Activated naive CD4-positive, alpha-beta T cell treated with anti-CD3 and anti-CD28 coated beads, Interleukin-2, amount 50 U/mL, for 24 hours (primary cell): ENCODE results near the gene SCAMP2.
"Not testable (repeated sequence)": the region's sequence is repeated elsewhere in the genome, so short reads cannot be mapped to it uniquely, and the experiment has no call there.

ENCODE experiments used
- H3K27ac Mint-ChIP-seq: one replicate; pipeline ENCODE4 v1.8.0; 2021; ENCODE audit warnings: mild to moderate bottlenecking, mixed read lengths
- H3K27me3 Mint-ChIP-seq: one replicate; pipeline ENCODE4 v1.8.0; 2021; ENCODE audit warnings: mixed read lengths
- H3K36me3 Mint-ChIP-seq: one replicate; pipeline ENCODE4 v1.8.0; 2021; ENCODE audit warnings: mixed read lengths
- H3K4me1 Mint-ChIP-seq: one replicate; pipeline ENCODE4 v1.8.0; 2021; ENCODE audit warnings: mixed read lengths
- H3K4me3 Mint-ChIP-seq: one replicate; pipeline ENCODE4 v1.8.0; 2021; ENCODE audit warnings: mild to moderate bottlenecking, mixed read lengths
- H3K9me3 Mint-ChIP-seq: one replicate; pipeline ENCODE4 v1.8.0; 2021; ENCODE audit warnings: mixed read lengths

Gene SCAMP2

DNA sequence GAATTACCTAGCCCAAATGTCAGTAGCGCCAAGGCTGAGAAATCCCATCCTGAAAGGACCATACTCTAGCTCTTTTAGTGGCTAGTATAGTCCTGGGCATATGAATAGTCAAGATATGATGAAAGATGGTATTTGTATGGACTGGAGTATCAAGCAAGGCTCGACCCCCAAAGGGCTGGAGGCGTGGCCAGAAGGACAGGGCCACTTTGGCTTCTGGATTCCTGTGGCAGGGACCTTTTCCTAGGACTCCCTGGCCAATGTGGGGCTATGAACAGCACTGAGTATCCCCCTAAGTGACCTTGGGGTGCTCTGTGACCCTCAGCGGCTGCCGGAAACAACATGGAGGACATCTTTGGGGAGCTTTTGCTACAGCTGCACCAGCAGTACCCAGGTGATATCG lies 22.7 kb upstream of the SCAMP2 start:
- Mint-ChIP-seq H3K4me3 (no peak overlapping the region), H3K36me3 (peaks cover 5% of the 10 kb centered on the region), H3K4me1 (peaks cover 35% of the 10 kb centered on the region), H3K27ac (no peak overlapping the region), H3K9me3 (no peaks in the 10 kb centered on the region), H3K27me3 (no peaks in the 10 kb centered on the region)

- H3K36me3 Mint-ChIP-seq, H3K27me3 Mint-ChIP-seq, H3K9me3 Mint-ChIP-seq, H3K4me3 Mint-ChIP-seq: not testable (repeated sequence)
- Mint-ChIP-seq H3K27ac (peak overlapping the region; percentile 30), H3K4me1 (peaks cover 42% of the 10 kb centered on the region)
Observed at GRCh38 chr15:74894383-74894782, 21.2 kb upstream of the SCAMP2 start.

GRCh38 chr15:74893627-74894026 lies 20.5 kb upstream of the SCAMP2 start:
- H3K4me3 Mint-ChIP-seq, result peak overlapping the region; percentile 30
- H3K36me3 Mint-ChIP-seq, result peaks cover 5% of the 10 kb centered on the region
- peak overlapping the region; percentile 89 for H3K27ac Mint-ChIP-seq
- H3K9me3 Mint-ChIP-seq, result no peaks in the 10 kb centered on the region
- H3K27me3 Mint-ChIP-seq, result no peaks in the 10 kb centered on the region
- peaks cover 47% of the 10 kb centered on the region for H3K4me1 Mint-ChIP-seq

DNA sequence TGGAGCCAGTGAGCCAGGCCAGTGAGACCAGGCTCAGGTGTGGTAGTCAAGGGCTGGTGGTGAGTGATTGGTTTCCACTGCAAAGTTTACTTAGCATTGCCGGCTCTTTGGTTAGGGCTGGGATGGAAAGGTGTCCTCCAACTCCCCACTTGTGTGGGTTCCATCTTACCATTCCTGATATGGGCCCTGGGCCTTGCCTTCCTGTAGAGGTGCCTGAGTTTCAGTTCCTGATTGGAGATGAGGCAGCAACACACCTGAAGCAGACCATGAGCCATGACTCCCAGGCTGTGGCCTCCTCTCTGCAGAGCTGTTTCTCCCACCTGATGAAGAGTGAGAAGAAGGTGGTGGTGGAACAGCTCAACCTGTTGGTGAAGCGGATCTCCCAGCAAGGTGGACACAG lies 19.8 kb upstream of the SCAMP2 start:
- peaks cover 5% of the 10 kb centered on the region for H3K36me3 Mint-ChIP-seq
- H3K27ac Mint-ChIP-seq, result peak overlapping the region; percentile 85
- no peaks in the 10 kb centered on the region for H3K27me3 Mint-ChIP-seq
- H3K9me3 Mint-ChIP-seq, result no peaks in the 10 kb centered on the region
- H3K4me1 Mint-ChIP-seq, result peaks cover 47% of the 10 kb centered on the region
- no peak overlapping the region for H3K4me3 Mint-ChIP-seq

DNA sequence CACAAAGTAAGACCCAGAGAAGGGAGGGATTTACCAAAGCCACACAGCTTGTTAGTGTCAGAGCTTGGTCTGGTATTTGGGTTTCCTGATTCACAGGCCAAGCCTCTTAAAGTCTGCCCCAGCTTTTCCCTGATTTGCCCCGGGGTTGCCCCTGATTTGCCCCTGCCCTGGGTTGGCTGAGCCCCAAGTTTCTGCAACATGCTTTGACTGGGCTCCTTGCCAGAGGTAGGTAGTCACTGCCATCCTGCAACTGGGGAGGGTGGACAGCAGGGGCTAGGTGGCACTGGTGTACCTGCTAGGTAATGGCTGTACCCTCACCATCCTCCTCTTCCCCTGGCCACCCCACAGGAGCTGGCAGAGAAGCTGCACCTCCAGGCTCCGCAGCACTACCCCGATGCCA lies 19.1 kb upstream of the SCAMP2 start:
- H3K36me3 Mint-ChIP-seq, result peaks cover 5% of the 10 kb centered on the region
- no peaks in the 10 kb centered on the region for H3K9me3 Mint-ChIP-seq
- no peaks in the 10 kb centered on the region for H3K27me3 Mint-ChIP-seq
- H3K4me3 Mint-ChIP-seq, result no peak overlapping the region
- no peak overlapping the region for H3K27ac Mint-ChIP-seq
- H3K4me1 Mint-ChIP-seq, result peaks cover 47% of the 10 kb centered on the region

- H3K4me3 Mint-ChIP-seq, result peak overlapping the region; percentile 0
Observed at GRCh38 chr15:74891469-74891868, 18.3 kb upstream of the SCAMP2 start.

DNA sequence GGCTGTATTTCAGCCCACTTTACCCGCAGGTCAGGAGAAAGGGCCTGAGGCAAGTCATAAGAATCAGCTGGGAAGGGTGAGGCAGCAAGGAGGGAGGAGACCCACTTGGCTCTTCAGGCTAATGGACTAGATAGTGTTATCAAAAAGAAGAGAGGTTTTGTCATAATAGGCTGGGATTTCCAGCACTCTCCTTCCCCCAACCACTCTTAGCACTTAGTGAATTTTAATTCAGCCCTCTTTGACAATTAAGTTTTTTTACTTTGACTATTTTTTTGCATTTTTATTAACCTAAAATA lies 17.4 kb upstream of the SCAMP2 start:
- Mint-ChIP-seq H3K27me3 (no peaks in the 10 kb centered on the region), H3K4me1 (peaks cover 47% of the 10 kb centered on the region)

More at GRCh38 chr15:74891469-74891868, 18.3 kb upstream of the SCAMP2 start:
- H3K36me3 Mint-ChIP-seq, result peaks cover 5% of the 10 kb centered on the region
- peaks cover 47% of the 10 kb centered on the region for H3K4me1 Mint-ChIP-seq
- no peaks in the 10 kb centered on the region for H3K27me3 Mint-ChIP-seq
- no peaks in the 10 kb centered on the region for H3K9me3 Mint-ChIP-seq
- no peak overlapping the region for H3K27ac Mint-ChIP-seq

DNA sequence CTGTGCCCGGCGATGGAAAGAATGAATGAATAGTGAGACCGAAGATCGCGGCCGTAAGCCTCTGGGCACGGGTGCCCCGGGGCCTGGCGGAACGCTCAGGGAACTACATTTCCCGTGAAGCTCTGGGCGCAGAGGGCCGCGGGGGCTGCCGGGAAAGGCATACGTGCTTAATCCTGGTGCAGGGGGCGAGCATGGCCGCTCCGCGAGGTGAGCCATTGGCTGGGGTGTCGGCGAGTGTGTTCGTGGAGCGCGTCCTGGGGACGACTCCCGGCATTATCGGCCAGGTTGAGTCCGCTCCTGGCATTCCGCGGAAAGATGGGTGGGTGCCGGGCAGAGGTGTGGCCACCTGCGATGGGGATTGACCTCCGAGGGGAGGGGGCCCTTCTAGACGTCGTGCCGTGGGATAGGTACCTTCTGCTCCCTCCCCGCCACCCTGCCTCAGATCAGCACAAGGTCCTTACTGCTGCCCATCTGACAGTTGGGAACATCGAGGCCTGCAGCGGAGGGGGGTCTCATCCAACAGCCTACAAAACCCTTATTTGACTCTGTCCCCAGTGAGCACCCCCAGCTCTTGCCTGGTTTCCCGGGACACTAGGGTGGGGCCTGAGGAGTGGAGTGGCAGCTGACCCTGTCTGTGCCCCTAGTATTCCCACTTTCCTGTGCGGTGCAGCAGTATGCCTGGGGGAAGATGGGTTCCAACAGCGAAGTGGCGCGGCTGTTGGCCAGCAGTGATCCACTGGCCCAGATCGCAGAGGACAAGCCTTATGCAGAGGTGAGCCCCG lies 16.9 kb upstream of the SCAMP2 start, which contains the start of gene MPI:
Gene MPI (plus strand): TSS at position 160 of the 782 bp plus-strand sequence. CDS start 32 bp downstream, at position 192.
- H3K4me1 Mint-ChIP-seq, result peaks cover 47% of the 10 kb centered on the region
- H3K36me3 Mint-ChIP-seq, result peaks cover 5% of the 10 kb centered on the region
- H3K27me3 Mint-ChIP-seq, result no peaks in the 10 kb centered on the region
- H3K9me3 Mint-ChIP-seq, result no peaks in the 10 kb centered on the region
- peak within 1 kb of the TSS; percentile 95 for H3K4me3 Mint-ChIP-seq
- peak within 1 kb of the TSS; percentile 94 for H3K27ac Mint-ChIP-seq

More for the DNA sequence above, 17.4 kb upstream of the SCAMP2 start:
- Mint-ChIP-seq H3K9me3 (no peaks in the 10 kb centered on the region), H3K36me3 (peaks cover 5% of the 10 kb centered on the region), H3K27ac (peak overlapping the region; percentile 46), H3K4me3 (peak overlapping the region; percentile 95)

- peaks cover 47% of the 10 kb centered on the region for H3K4me1 Mint-ChIP-seq
- H3K4me3 Mint-ChIP-seq, result peak overlapping the region; percentile 95
- no peaks in the 10 kb centered on the region for H3K27me3 Mint-ChIP-seq
- H3K27ac Mint-ChIP-seq, result peak overlapping the region; percentile 94
- H3K36me3 Mint-ChIP-seq, result peaks cover 5% of the 10 kb centered on the region
- H3K9me3 Mint-ChIP-seq, result no peaks in the 10 kb centered on the region
Observed at GRCh38 chr15:74889390-74889882, 16.3 kb upstream of the SCAMP2 start.

GRCh38 chr15:74888716-74889115 lies 15.6 kb upstream of the SCAMP2 start:
- no peaks in the 10 kb centered on the region for H3K27me3 Mint-ChIP-seq
- H3K9me3 Mint-ChIP-seq, result no peaks in the 10 kb centered on the region
- H3K36me3 Mint-ChIP-seq, result peaks cover 3% of the 10 kb centered on the region
- peak overlapping the region; percentile 95 for H3K4me3 Mint-ChIP-seq
- H3K27ac Mint-ChIP-seq, result peak overlapping the region; percentile 94
- peaks cover 43% of the 10 kb centered on the region for H3K4me1 Mint-ChIP-seq

GRCh38 chr15:74887537-74888193 lies 14.5 kb upstream of the SCAMP2 start:
- H3K27me3 Mint-ChIP-seq, H3K27ac Mint-ChIP-seq, H3K4me3 Mint-ChIP-seq, H3K36me3 Mint-ChIP-seq, H3K9me3 Mint-ChIP-seq: not testable (repeated sequence)
- H3K4me1 Mint-ChIP-seq, result peaks cover 33% of the 10 kb centered on the region

DNA sequence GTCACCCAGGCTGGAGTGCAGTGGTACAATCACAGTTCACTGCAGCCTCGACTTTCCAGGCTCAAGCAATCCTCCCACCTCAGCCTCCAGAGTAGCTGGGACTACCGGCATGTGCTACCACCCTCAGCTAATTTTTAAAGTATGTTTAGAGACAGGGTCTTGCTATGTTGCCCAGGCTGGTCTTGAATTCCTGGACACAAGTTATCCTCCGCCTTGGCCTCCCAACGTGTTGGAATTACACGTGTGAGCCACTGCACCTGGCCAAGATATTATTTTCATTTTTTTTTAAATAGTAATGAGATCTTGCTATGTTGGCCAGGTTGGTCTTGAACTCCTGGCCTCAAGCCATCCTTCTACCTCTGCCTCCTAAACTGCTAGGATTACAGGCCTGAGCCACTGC lies 12.3 kb upstream of the SCAMP2 start:
- Mint-ChIP-seq H3K27me3 (no peaks in the 10 kb centered on the region), H3K27ac (no peak overlapping the region), H3K9me3 (no peaks in the 10 kb centered on the region), H3K4me1 (peaks cover 13% of the 10 kb centered on the region), H3K4me3 (no peak overlapping the region), H3K36me3 (no peaks in the 10 kb centered on the region)

DNA sequence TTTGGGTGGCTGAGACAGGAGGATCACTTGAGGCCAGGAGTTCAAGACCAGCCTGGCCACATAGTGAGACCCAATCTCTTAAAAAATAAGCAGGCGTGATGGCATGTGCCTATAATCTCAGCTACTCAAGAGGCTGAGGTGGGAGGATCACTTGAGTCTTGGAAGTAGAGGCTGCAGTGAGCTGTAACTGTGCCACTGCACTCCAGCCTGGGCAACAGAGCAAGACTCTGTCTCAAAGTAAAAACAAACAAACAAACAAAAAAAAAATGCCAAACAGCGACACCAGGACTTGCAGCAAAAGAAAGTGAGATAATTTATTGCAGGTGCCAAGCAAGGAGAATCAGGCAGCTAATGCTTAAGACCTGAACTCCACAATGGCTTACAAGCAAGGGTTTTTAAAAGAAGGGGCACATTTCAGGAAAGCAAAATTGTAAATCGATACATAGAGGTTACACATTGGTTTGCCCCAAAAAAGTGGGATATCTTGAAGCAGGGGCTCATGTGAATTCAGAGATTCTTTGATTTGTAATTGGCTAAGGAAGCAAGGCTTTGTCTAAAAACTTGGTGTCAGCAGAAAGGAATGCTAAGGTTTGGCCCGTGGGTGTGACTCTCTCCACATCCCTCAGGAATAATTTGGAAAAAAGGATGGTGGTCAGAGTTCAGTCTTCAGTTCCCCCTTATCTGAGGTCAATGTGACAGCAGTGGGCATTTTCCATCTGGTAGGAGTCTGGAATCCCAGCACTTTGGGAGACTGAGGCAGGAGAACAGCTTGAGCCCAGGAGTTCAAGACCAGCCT lies 11.5 kb upstream of the SCAMP2 start:
- Mint-ChIP-seq H3K36me3 (no peaks in the 10 kb centered on the region), H3K9me3 (no peaks in the 10 kb centered on the region), H3K4me1 (peaks cover 8% of the 10 kb centered on the region), H3K27ac (no peak overlapping the region), H3K27me3 (no peaks in the 10 kb centered on the region), H3K4me3 (no peak overlapping the region)

GRCh38 chr15:74882528-74882927 lies 9.4 kb upstream of the SCAMP2 start:
- H3K4me1 Mint-ChIP-seq, result no peaks in the 10 kb centered on the region
- no peaks in the 10 kb centered on the region for H3K9me3 Mint-ChIP-seq
- H3K27ac Mint-ChIP-seq, result no peak overlapping the region
- H3K4me3 Mint-ChIP-seq, result no peak overlapping the region
- H3K36me3 Mint-ChIP-seq, result no peaks in the 10 kb centered on the region
- H3K27me3 Mint-ChIP-seq, result no peaks in the 10 kb centered on the region

GRCh38 chr15:74878273-74878672 lies 5.1 kb upstream of the SCAMP2 start:
- Mint-ChIP-seq H3K4me3 (no peak overlapping the region), H3K27ac (no peak overlapping the region)

More at GRCh38 chr15:74878273-74878672, 5.1 kb upstream of the SCAMP2 start:
- Mint-ChIP-seq H3K4me1 (peaks cover 5% of the 10 kb centered on the region), H3K9me3 (no peaks in the 10 kb centered on the region), H3K27me3 (no peaks in the 10 kb centered on the region), H3K36me3 (no peaks in the 10 kb centered on the region)
